EH (cell line): ENCODE measurements around the gene ISCA2.
A peak's percentile ranks its signal among the peaks of the same experiment; 100 is the strongest.
"Not testable (repeated sequence)": the region's sequence is repeated elsewhere in the genome, so short reads cannot be mapped to it uniquely, and the experiment has no call there.

Experiments used
- DNase-seq: peaks from one replicate; pipeline ENCODE4 v3.0.0-alpha.2; 2015; ENCODE audit warnings: low read depth

The ISCA2 gene

DNA sequence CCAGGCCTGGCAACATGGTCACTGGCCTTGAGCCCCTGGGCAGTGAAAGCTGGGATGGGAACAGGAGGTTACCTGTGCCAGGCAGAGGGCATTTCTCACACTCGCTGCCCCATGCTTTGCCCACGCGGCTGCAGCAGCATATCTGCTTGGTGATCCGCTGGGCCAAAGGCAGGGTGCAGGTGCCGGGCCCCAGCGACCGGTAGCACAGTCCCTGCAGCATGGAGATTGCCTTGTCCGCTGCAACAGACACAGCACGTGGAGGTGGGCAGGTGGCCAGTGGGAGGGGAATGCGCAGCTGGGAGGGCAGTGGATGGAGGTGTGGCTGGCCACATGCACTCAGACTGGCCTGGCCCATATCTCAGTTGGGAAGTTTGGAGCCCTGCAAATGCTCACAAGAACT lies 35.3 kb downstream of the ISCA2 start:
- no peak for DNase-seq

DNA sequence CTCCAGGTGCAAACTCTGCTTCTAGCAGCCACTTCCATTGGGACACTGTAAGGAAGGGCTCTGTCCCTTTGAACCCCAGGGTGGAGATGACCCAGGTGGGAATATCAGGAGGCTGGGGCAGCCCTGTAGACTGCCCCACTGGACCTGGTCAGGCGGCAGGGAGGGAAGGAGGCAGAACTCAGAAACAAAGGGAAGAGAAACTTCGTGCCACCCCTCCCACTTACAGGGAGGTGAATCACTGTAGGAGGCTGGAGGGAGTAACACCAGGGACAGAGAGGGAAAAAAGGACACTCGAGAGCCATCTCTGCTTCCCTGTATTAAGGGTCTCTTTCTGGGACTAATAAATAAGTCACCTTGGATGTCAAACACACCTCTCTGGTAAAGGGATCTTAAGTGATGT lies 37.4 kb downstream of the ISCA2 start:
- no peak for DNase-seq

DNA sequence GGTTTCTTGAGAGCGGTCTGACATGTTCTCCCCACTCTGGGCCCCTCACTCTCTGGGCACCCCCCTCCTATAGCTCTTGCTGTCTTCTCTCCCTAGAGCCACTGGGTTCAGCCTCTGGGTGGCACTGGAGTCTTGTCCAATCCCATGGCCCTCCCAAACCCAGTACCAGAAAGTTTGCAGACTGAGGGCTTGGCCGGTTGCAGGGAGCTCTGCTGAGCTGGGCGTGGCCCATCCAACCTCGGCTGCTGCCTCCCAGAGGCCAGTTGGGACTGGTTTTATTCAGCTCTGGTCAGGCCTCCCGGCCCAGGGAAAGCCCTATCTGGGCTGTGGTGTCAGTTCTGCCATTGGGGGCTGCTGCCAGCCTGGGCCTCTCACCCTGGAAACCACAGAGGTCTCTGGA lies 37.9 kb downstream of the ISCA2 start:
- peak; percentile 59 for DNase-seq

- DNase-seq, result no peak
Observed at GRCh38 chr14:74532246-74532645, 38.7 kb downstream of the ISCA2 start.

GRCh38 chr14:74533576-74533975 lies 40.0 kb downstream of the ISCA2 start:
- DNase-seq, result no peak

GRCh38 chr14:74535756-74536325 lies 42.3 kb downstream of the ISCA2 start:
- no peak for DNase-seq

- not testable (repeated sequence) for DNase-seq
Observed at GRCh38 chr14:74536336-74536735, 42.8 kb downstream of the ISCA2 start.

GRCh38 chr14:74538411-74539391 lies 45.1 kb downstream of the ISCA2 start:
- DNase-seq, result no peak

DNA sequence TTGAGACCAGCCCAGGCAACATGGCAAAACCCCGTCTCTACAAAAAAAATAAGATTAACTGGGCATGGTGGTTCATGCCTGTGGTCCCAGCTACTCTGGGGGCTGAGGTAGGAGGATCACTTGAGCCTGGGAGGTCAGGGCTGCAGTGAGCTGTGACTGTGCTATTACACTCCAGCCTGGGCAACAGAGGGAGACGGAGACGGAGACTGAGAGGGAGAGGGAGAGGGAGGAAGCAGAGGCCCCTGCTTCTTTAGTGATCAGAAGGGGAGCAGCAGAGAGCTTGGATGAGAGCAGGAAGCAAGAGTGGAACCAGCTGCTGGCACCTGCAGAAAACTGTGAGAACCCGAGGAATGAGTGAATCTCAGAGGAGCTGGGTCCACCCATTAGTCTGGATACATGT lies 45.9 kb downstream of the ISCA2 start:
- DNase-seq, result no peak

DNA sequence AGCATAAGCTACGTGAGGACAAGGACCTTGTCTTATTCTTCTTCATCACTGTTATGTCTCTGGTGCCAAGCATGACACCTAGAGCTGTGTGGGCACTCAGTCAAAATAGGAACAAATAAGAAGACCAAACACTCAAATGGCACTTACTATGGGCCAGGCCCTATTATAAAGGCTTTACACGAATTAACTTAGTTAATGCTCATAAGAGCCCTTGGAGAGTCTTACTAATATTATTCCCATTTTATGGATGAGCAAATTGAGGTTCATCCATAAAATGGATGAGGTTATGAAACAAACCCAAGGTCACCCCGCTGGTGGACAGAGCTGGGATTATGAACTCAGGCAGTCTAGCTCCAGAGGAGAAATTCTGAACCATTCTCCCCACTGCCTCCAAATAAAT lies 47.7 kb downstream of the ISCA2 start:
- DNase-seq, result no peak

- DNase-seq, result no peak
Observed at GRCh38 chr14:74542056-74542685, 48.6 kb downstream of the ISCA2 start.

- no peak for DNase-seq
Observed at GRCh38 chr14:74543771-74544438, 50.3 kb downstream of the ISCA2 start.

DNA sequence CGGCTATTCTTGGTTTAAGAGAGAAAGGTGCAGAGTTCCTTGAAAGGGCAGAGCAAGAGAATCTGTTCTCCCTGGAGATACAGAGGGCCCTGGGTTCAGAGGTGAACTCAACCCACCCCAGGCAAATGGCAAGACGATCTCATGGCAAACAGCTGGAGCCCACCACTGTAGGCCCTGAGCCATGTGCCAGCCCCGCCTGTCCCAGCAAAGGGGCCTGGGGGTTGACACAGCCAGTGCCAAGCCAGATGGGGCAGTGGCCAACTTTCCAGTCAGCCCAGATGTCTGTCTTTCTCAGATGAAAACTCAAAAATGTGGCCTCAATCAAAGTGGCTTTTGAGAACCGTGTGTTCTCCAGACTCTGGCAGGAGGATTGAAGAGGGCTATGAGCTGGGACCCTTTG lies 51.8 kb downstream of the ISCA2 start:
- no peak for DNase-seq

DNA sequence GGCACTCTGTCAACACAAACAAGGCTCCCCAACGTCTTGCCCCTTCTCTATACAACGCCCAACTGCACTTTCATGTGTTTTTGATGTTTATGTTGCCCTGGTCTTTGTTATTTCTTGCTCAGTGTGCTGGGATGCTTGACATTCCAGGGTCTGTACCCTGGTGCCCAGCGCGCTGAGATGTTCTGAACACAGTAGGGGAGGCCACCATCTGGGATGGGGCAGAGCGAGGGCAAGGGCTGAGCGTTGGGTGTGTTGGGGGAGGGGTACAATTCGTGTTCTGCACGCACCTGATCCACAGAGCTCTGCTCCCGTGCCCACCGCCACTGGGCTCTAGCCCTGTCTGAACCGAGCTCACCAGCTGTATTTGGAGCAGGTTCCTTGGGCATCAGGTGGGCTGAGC lies 52.9 kb downstream of the ISCA2 start:
- DNase-seq, result no peak
